GM19023 (cell line): ENCODE data around the gene IL17B.

ENCODE experiments used
- ATAC-seq: cut with Tn5 transposase; IDR thresholded peaks from one replicate; pipeline ENCODE4 v1.9.1; 2021; ENCODE audit warnings: mild to moderate bottlenecking, moderate library complexity; ENCODE audit not compliant: unreplicated experiment

Gene IL17B

GRCh38 chr5:149379177-149379761, at the start of gene IL17B:
Gene IL17B, minus strand, starts transcription at chr5:149379292. Its CDS starts 67 bp downstream, at chr5:149379225.
- ATAC-seq: no peak

GRCh38 chr5:149428032-149428431, 48.9 kb upstream of the IL17B start:
- no peak for ATAC-seq

DNA sequence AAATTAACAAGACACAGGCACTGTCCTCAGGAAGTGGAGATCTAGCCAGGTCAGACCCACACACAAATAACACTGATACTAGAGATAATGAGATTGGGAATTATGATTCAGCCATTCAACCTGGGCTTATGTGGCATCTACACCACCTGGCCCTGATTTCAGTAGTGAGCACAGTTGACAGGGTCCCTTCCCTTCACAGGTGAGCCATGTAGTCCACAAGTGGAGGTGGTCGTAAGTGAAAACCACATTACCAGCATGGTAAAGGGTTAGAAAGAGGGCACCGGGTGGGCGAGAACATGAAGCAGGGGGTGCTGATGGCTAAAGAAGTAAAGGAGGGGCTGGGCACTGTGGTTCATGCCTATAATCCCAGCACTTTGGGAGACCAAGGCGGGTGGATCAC, 48.3 kb upstream of the IL17B start:
- ATAC-seq: no peak

GRCh38 chr5:149426931-149427330, 47.8 kb upstream of the IL17B start:
- ATAC-seq: no peak

- ATAC-seq: no peak
Measured at GRCh38 chr5:149425729-149426128, 46.6 kb upstream of the IL17B start.

DNA sequence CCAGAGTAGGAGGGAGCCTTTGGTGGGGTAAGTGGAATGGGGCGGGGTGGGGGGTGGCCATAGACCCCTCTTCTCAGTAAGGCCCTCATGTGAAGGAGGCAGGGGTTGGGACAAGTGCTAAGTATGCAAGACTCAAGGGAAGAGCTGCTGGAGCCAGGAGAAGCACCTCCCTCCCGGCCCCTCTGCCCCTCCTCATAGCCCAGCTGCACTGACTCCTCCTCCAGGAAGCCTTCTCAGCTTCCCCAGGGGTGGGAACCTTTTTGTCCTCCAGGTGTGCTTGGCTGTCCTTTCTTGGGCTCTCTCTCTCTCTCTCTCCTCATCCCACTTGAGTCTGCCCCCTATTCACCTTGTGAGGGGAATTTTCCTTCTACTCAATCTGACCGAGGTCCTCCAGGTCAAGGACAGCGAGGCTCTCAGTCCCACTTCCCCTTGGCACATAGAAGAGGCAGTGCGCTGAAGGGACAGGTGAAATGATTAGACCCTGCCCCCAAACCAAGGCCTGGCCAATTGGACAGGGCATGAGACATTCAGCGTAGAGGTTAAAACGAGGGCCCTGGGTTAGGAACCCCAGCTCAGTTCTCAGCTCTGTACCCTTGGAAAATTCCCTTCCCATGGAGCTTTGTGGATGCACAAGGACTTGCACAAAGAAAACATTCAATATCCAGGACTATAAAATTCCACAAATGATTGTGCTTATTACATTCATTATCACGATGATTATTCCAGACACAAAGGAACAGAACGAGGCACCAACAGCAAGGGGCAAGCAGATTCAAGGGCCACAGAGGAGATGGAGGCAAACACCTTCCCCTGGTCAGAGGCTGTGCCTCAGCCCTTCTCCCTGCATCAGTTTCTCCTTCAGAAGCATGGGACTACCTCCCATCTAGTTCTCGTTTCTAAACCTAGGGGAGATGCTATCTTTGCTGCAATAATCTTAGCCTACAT, 45.6 kb upstream of the IL17B start:
- ATAC-seq: no peak

GRCh38 chr5:149423794-149424268, 44.7 kb upstream of the IL17B start:
- no peak for ATAC-seq

DNA sequence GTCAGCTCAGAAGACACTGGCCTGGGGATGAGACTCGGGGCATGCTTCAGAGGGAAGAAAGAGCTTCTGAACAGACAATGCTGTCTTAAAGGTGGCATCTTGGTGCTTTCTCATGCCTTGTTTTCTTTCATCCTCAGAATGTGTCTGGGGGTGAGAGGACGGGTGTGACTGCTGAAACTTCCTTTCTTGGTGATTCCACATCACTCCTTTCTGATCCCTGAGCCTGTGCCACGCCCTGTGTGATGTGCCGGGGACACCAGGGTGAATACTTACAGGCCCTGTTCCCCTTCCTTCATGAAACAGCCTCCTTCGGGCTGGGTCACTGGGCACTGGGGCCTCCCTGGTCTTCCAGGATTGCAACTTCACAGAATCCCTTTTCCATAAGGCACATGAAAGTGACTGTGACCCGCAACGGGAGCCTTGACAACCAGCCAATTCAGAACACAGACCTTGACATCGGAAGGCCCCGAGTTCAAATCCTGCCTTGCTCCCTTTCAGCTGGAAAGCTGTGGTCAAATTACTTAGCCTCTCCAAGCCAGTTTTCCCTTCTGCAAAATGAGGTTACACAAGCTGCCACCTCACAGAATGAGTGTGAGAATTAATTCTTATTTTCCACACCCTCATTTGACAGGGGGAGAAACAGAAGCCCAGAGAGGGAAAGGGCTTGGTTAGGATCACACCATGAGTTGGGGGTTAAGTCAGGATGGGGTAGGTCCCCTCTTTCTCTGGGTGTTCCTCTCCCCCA, 44.1 kb upstream of the IL17B start:
- ATAC-seq: no peak

- no peak for ATAC-seq
Measured at GRCh38 chr5:149422366-149423048, 43.4 kb upstream of the IL17B start.

DNA sequence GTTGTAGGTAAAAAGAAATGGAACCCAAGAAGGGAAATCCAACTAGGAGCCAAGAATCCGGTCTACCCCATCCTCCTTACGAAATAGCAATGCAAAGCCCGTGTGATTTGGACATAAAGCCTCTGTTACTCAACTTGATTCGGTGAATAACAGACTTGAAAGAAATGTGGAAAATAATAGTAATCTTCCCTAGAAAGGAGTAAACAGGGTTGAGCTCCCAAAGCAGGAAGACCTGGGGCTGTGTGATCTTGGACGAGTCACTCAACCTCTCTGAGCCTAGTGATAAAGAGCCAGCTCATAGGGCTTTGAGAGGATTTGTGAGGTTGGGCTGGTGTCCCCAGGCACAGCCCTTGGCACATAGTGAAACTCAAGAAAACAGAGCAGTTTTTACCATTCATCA, 42.7 kb upstream of the IL17B start:
- no peak for ATAC-seq

- ATAC-seq: no peak
Measured at GRCh38 chr5:149421372-149421685, 42.2 kb upstream of the IL17B start.

DNA sequence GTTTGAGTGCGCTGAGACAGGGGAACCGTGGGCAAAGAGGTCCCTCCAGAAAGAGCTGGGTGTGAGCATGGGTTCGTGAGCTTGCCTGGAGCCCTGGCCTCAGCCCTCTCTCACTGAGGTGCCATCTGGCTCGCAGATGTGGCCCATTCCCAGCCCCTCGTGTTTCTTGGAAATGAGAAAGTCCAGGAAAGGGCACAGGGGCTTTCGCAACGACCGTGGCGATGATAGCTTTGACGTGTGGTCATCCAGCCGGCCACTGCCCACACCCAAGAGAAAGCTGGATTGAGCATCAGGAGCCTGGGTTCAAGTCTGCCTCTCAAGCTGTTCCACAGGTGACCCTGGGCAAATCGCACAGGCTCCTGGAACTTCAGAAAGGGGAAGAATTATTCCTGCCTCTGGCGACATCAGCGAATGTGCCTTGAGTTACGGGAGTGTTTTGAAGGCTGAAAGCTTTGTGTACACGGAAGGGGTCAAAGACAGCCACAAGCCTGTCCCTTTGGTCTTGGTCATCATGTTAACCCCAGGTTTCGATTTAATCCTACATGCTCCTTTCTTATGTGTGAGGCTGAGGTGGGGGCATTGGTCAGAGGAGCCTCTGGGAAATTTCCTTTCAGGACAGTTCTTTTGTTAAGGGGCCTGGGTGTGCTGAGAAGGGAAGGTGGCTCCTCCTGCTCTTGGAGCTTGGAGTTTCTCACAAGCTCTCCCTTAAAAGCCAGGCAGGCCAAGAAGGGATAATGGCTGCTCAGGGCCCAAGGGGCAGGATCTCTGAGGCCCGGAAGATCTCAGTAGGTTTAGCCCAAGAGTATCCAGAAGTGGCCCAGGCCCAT, 41.7 kb upstream of the IL17B start:
- ATAC-seq: no peak

- ATAC-seq: no peak
Measured at GRCh38 chr5:149419859-149420544, 40.9 kb upstream of the IL17B start.

- ATAC-seq: no peak
Measured at GRCh38 chr5:149419532-149419858, 40.4 kb upstream of the IL17B start.

DNA sequence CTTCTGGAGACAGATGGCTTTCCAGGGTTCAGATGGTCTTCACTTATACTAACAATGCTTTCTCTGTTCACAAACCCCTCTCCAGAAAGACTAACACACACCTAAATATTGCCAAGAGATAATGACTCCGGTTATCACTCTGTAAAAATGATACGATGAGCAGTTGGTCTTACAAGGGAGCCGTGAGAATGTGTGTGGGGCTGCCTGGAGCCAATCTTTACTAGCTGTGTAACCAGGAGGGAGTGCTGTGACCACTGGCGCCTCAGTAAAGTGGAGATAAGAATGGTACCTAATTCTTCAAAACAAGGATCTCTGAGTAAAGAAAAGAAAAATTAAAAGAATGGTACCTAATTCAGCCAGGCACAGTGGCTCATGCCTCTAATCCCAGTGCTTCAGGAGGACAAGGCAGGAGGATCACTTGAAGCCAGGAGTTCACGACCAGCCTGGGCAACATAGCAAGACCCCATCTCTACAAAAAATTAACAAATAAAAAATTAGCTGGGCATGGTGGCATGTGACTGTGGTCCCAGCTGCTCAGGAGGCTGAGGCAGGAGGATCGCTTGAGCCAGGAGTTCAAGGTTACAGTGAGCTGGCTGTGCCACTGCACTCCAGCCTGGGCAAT, 39.9 kb upstream of the IL17B start:
- ATAC-seq: no peak

DNA sequence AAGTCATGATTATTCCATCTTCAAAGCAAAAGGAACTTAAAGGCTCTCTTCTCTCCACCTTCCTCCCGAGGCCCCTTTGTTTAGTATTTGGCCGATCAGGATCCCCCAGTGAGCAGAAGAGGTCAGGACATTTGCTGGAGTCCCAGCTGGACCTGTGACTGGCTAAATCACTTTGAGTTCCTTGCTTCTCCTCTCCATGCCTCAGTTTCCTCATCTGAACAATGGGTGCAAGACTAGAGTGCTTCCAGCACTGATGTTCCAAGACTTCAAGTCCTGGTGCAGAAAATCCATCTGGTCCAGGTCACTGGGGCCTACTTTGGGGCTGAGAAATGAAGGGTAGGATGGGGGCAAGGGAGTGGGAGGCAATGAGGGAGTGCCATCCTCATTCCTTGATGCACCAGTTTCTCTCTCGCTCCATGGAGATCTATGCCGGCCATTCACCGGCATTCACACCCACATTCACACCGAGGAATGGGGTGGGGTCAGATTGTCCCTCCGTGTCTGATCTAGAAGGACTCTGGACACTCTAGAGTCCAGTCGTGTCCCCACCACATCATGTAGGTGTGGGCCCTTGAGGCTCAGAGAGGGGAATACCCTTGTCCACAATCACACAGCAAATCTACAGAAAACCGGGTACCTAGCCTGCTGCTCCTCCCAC, 38.7 kb upstream of the IL17B start:
- no peak for ATAC-seq

DNA sequence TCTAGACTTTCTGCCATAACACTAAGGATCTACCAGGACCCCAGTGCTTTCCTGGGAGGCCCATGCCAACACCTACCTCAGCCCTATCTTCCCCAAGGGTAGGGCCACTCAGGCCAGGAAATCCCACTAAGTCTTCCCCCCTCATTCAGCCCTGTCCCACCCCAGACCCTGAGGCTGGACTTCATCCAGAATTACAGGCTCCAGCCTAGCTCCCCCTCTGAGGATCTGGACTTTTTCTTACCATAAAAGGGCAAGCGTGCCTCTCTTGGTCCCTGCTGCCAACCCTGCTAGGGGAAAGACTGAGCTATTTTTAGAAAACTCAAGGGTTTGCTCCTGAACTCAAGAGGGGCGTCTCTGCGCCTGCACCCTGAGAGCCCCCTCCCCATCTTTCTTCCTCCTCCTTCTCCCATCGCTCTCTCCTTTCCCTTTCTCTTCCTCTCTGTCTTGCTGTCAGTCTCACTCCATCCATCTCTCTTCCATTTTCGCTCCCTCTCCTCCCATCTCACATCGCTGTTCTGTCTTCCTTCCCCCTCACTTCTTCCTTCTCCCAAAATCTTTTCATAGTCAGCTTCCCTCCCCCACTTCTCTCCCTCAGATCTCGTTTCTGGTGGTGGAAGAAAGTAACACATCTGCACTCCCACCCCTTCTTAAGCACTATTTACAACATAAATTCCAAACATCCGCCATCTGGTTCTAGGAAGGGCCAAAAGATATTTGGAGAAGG, 38.1 kb upstream of the IL17B start:
- no peak for ATAC-seq
